ENCODE measurements around the gene UBE2D3.

- TF ChIP-seq CTCF (IDR thresholded peaks at IDR 0.05) (no peak), POLR2A (IDR thresholded peaks at IDR 0.05) (no peak)
These were observed 42.3 kb upstream of the UBE2D3 start for GRCh38 chr4:102869569-102870197.
